Suprapubic skin (tissue), 4 donors: ENCODE measurements around the gene PRRX2. TPM values are rescaled to one million over a fixed set of nuclear protein-coding genes. Genes with fewer than 3 reads are reported as not detected.
"Not testable (repeated sequence)": the region's sequence is repeated elsewhere in the genome, so short reads cannot be mapped to it uniquely, and the experiment has no call there.

Experiments
- DNase-seq, 2 donors: peaks; one replicate each; pipeline ENCODE4 v3.0.0-alpha.2; 2019; ENCODE audit warnings: low spot score in 2 of 2
- H3K27ac ChIP-seq: fragments of 200-600 bp; sonication (generic); one replicate; pipeline ENCODE4 v1.5.1; 2019
- H3K27me3 ChIP-seq: fragments of 200-600 bp; sonication (generic); one replicate; pipeline ENCODE4 v1.5.1; 2019
- H3K36me3 ChIP-seq: fragments of 200-600 bp; sonication (generic); one replicate; pipeline ENCODE4 v1.5.1; 2019
- H3K4me1 ChIP-seq: fragments of 200-600 bp; sonication (generic); one replicate; pipeline ENCODE4 v1.5.1; 2019
- H3K4me3 ChIP-seq: fragments of 200-600 bp; sonication (generic); one replicate; pipeline ENCODE4 v1.5.1; 2019; ENCODE audit warnings: mild to moderate bottlenecking
- H3K9me3 ChIP-seq: fragments of 200-600 bp; sonication (generic); one replicate; pipeline ENCODE4 v1.5.1; 2019
- CTCF ChIP-seq, 2 donors: fragments of 200-600 bp in 1 of 2; fragments of 450-650 bp in 1 of 2; sonication (generic) in 1 of 2; IDR thresholded peaks; one replicate each; pipeline ENCODE4 v1.5.1; 2016 to 2019; ENCODE audit warnings: antibody characterized with exemption in 2 of 2, mild to moderate bottlenecking in 1 of 2, moderate library complexity in 1 of 2
- EP300 ChIP-seq: sonication (generic); formaldehyde crosslinking; IDR thresholded peaks from one replicate; pipeline ENCODE4 v1.6.1; 2017; ENCODE audit warnings: antibody characterized with exemption
- POLR2A ChIP-seq, 2 donors: fragments of 450-650 bp; IDR thresholded peaks; one replicate each; pipeline ENCODE4 v1.6.1; 2017; ENCODE audit warnings: antibody characterized with exemption in 2 of 2, mild to moderate bottlenecking in 2 of 2, moderate library complexity in 2 of 2
- POLR2AphosphoS5 ChIP-seq, 3 donors: sonication (generic); formaldehyde crosslinking; IDR thresholded peaks; one replicate each; pipeline ENCODE4 v1.6.1; 2017; ENCODE audit warnings: antibody characterized with exemption in 3 of 3
- WGBS: methylation state at CpG from one replicate; pipeline ENCODE4 v1.1.5; 2018; 5-methylcytosine and 5-hydroxymethylcytosine counted together
- total RNA-seq, 4 donors: library from RNA; depleted of rRNA; stranded (reverse); fragments of >200 nt; gene quantifications; one replicate each; pipeline ENCODE4 v1.1.0, GENCODE V29; 2016

Gene PRRX2
- total RNA-seq, 4 donors from 2014 or later = 9.9 to 16.9 (median 14.0) TPM

- H3K9me3 ChIP-seq = no peaks in the 10 kb centered on the region
- no peak overlapping the region for H3K4me3 ChIP-seq
- TF ChIP-seq EP300 = no peak
- no peak for TF ChIP-seq POLR2A (IDR thresholded peaks at IDR 0.05)
- no peak for TF ChIP-seq CTCF (IDR thresholded peaks at IDR 0.05)
- no peak for TF ChIP-seq POLR2AphosphoS5 (IDR thresholded peaks at IDR 0.05)
- H3K4me1 ChIP-seq = peaks cover 51% of the 10 kb centered on the region
- no peak overlapping the region for H3K27ac ChIP-seq
- no peak for DNase-seq
- WGBS = 77% methylated on average over 13 of the region's 13 CpGs
- H3K36me3 ChIP-seq = peaks cover 50% of the 10 kb centered on the region
- H3K27me3 ChIP-seq = no peaks in the 10 kb centered on the region
Measured at GRCh38 chr9:129632460-129632859, 33.0 kb upstream of the PRRX2 start.

- DNase-seq = no peak
- Histone ChIP-seq H3K4me1 (peaks cover 43% of the 10 kb centered on the region), H3K27me3 (no peaks in the 10 kb centered on the region), H3K27ac (no peak overlapping the region), H3K4me3 (no peak overlapping the region), H3K9me3 (no peaks in the 10 kb centered on the region), H3K36me3 (peaks cover 57% of the 10 kb centered on the region)
- WGBS = 88% methylated on average over 4 of the region's 4 CpGs
- TF ChIP-seq POLR2A (IDR thresholded peaks at IDR 0.05) = no peak
- no peak for TF ChIP-seq CTCF (IDR thresholded peaks at IDR 0.05)
- TF ChIP-seq POLR2AphosphoS5 (IDR thresholded peaks at IDR 0.05) = no peak
- TF ChIP-seq EP300 = no peak
Measured at GRCh38 chr9:129633207-129633606, 32.2 kb upstream of the PRRX2 start.

- Histone ChIP-seq H3K4me1 (peaks cover 37% of the 10 kb centered on the region), H3K9me3 (no peaks in the 10 kb centered on the region), H3K27me3 (no peaks in the 10 kb centered on the region), H3K4me3 (no peak overlapping the region), H3K27ac (no peak overlapping the region), H3K36me3 (peaks cover 63% of the 10 kb centered on the region)
- DNase-seq = no peak
- 83% methylated on average over 12 of the region's 13 CpGs for WGBS
- TF ChIP-seq POLR2A (IDR thresholded peaks at IDR 0.05) (no peak), POLR2AphosphoS5 (IDR thresholded peaks at IDR 0.05) (no peak), EP300 (no peak), CTCF (IDR thresholded peaks at IDR 0.05) (no peak)
Measured at GRCh38 chr9:129633848-129634247, 31.6 kb upstream of the PRRX2 start.

- H3K27me3 ChIP-seq = no peaks in the 10 kb centered on the region
- peaks cover 37% of the 10 kb centered on the region for H3K4me1 ChIP-seq
- DNase-seq = peak in 1 of 2 donors; percentile 62
- no peak overlapping the region for H3K4me3 ChIP-seq
- WGBS = 86% methylated on average over 13 of the region's 34 CpGs
- no peak overlapping the region for H3K27ac ChIP-seq
- H3K9me3 ChIP-seq = no peaks in the 10 kb centered on the region
- no peak for TF ChIP-seq EP300
- TF ChIP-seq CTCF (IDR thresholded peaks at IDR 0.05) = no peak
- peaks cover 69% of the 10 kb centered on the region for H3K36me3 ChIP-seq
Measured at GRCh38 chr9:129635099-129636065, 30.1 kb upstream of the PRRX2 start.

- not testable (repeated sequence) for H3K9me3 ChIP-seq, H3K4me3 ChIP-seq
- 90% methylated on average over 10 of the region's 10 CpGs for WGBS
Measured at GRCh38 chr9:129636343-129636742, 29.1 kb upstream of the PRRX2 start.

More at GRCh38 chr9:129636343-129636742, 29.1 kb upstream of the PRRX2 start:
- DNase-seq, H3K27ac ChIP-seq, H3K27me3 ChIP-seq: not testable (repeated sequence)
- Histone ChIP-seq H3K36me3 (peaks cover 69% of the 10 kb centered on the region), H3K4me1 (peaks cover 37% of the 10 kb centered on the region)
